A673 (cell line): ENCODE measurements around the gene NUBP1.

Experiments
- CTCF ChIP-seq: fragments of 300-800, 200-600 bp; sonication (generic); conservative IDR thresholded peaks from 2 replicates; pipeline ENCODE4 v1.5.1; 2017; ENCODE audit warnings: low read depth, mild to moderate bottlenecking, antibody characterized with exemption, low read length, moderate library complexity, mixed read lengths
- EZH2 ChIP-seq: fragments of 200-600 bp; sonication (generic); IDR thresholded peaks from 2 replicates; pipeline ENCODE4 v1.6.1; 2017; ENCODE audit warnings: borderline replicate concordance, low read depth, mild to moderate bottlenecking, mixed read lengths, antibody characterized with exemption, low read length; ENCODE audit not compliant: poor library complexity, severe bottlenecking

GRCh38 chr16:10777356-10777755 lies 33.7 kb downstream of the NUBP1 start:
- no peak for TF ChIP-seq EZH2
- no peak for TF ChIP-seq CTCF
